OCI-M2 (cell line): ENCODE measurements around the gene MAP3K6.
A peak's percentile ranks its signal among the peaks of the same experiment; 100 is the strongest.

Experiments used
- DNase-seq: peaks from one replicate; lab custom pipeline; 2025; ENCODE audit not compliant: unreplicated experiment; lab: John Stamatoyannopoulos, UW

The MAP3K6 gene

GRCh38 chr1:27336756-27337155 lies 30.0 kb downstream of the MAP3K6 start:
- DNase-seq, result no peak

- DNase-seq, result no peak
Measured at GRCh38 chr1:27335506-27336422, 31.0 kb downstream of the MAP3K6 start.

GRCh38 chr1:27333717-27334279 lies 33.0 kb downstream of the MAP3K6 start:
- no peak for DNase-seq

GRCh38 chr1:27332536-27333281 lies 34.1 kb downstream of the MAP3K6 start:
- no peak for DNase-seq

GRCh38 chr1:27331922-27332321 lies 34.8 kb downstream of the MAP3K6 start:
- DNase-seq, result no peak

- no peak for DNase-seq
Measured at GRCh38 chr1:27331426-27331825, 35.3 kb downstream of the MAP3K6 start.

GRCh38 chr1:27330786-27331185 lies 36.0 kb downstream of the MAP3K6 start:
- DNase-seq, result no peak

- no peak for DNase-seq
Measured at GRCh38 chr1:27327964-27328363, 38.8 kb downstream of the MAP3K6 start.

GRCh38 chr1:27325286-27325685 lies 41.5 kb downstream of the MAP3K6 start:
- no peak for DNase-seq

- DNase-seq, result no peak
Measured at GRCh38 chr1:27322569-27323240, 44.1 kb downstream of the MAP3K6 start.

GRCh38 chr1:27321813-27322568 lies 44.8 kb downstream of the MAP3K6 start, which contains the start of gene TMEM222:
TMEM222 (plus strand) TSS chr1:27322163; CDS start chr1:27322198, 35 bp downstream.
- DNase-seq, result peak; percentile 67

- no peak for DNase-seq
Measured at GRCh38 chr1:27318596-27318995, 48.2 kb downstream of the MAP3K6 start.

GRCh38 chr1:27318136-27318535 lies 48.6 kb downstream of the MAP3K6 start:
- no peak for DNase-seq

- no peak for DNase-seq
Measured at GRCh38 chr1:27316860-27317259, 49.9 kb downstream of the MAP3K6 start.

GRCh38 chr1:27314737-27315136 lies 52.0 kb downstream of the MAP3K6 start:
- no peak for DNase-seq

- DNase-seq, result no peak
Measured at GRCh38 chr1:27314169-27314568, 52.6 kb downstream of the MAP3K6 start.

GRCh38 chr1:27307874-27308598 lies 58.7 kb downstream of the MAP3K6 start:
- DNase-seq, result no peak

- DNase-seq, result no peak
Measured at GRCh38 chr1:27306892-27307761, 59.6 kb downstream of the MAP3K6 start.

- DNase-seq, result no peak
Measured at GRCh38 chr1:27306071-27306470, 60.7 kb downstream of the MAP3K6 start.
